Muscle of leg (tissue), 11 donors: ENCODE results near the gene NCR2. TPM values are rescaled to one million over a fixed set of nuclear protein-coding genes. Genes with fewer than 3 reads are reported as not detected.

ENCODE experiments used
- DNase-seq: peaks from one replicate; pipeline ENCODE4 v3.0.0; 2013
- H3K27ac ChIP-seq: one replicate; pipeline ENCODE4 v1.5.1; 2013; ENCODE audit warnings: mild to moderate bottlenecking, low read length, control low read depth
- H3K27me3 ChIP-seq: one replicate; pipeline ENCODE4 v1.6.1; 2013; ENCODE audit warnings: low read length; ENCODE audit not compliant: control insufficient read depth, insufficient read depth
- H3K36me3 ChIP-seq: one replicate; pipeline ENCODE4 v1.6.1; 2013; ENCODE audit warnings: low read length; ENCODE audit not compliant: control insufficient read depth, insufficient read depth
- H3K4me1 ChIP-seq: one replicate; pipeline ENCODE4 v1.6.1; 2013; ENCODE audit warnings: low read length; ENCODE audit not compliant: control insufficient read depth, insufficient read depth
- H3K4me3 ChIP-seq: one replicate; pipeline ENCODE4 v1.5.1; 2013; ENCODE audit warnings: low read length, control low read depth
- H3K9me3 ChIP-seq: replicated peaks from 2 replicates; pipeline ENCODE4 v1.6.1; 2013; ENCODE audit warnings: low read depth, low read length; ENCODE audit not compliant: control insufficient read depth
- WGBS: methylation state at CpG from one replicate; pipeline ENCODE4 v1.1.5; 2013; ENCODE audit warnings: missing lambda C conversion rate; ENCODE audit not compliant: insufficient coverage; 5-methylcytosine and 5-hydroxymethylcytosine counted together
- polyA plus RNA-seq, 8 donors: library from polyadenylated mRNA; unstranded; fragments of 120-200 nt; gene quantifications; one replicate each; pipeline versions ENCODE4 v1.2.1 to v1.2.3, GENCODE V29; 2013; ENCODE audit warnings: inconsistent platforms in 1 of 8, low replicate concordance in 1 of 8; ENCODE audit not compliant: insufficient read length in 8 of 8, insufficient read depth in 1 of 8
- total RNA-seq: library from RNA; stranded (reverse); fragments of 120-200 nt; gene quantifications from one replicate; pipeline ENCODE4 v1.2.4, GENCODE V29; 2013

The NCR2 gene
- total and polyA plus RNA-seq, 9 donors: not detected

- 84% methylated on average over 6 of the region's 7 CpGs for WGBS
- H3K27me3 ChIP-seq: peaks cover 19% of the 10 kb centered on the region
Observed at GRCh38 chr6:41343641-41344187, 8.3 kb downstream of the NCR2 start.

GRCh38 chr6:41344876-41345275 is 9.5 kb downstream of the NCR2 start:
- Histone ChIP-seq H3K36me3 (no peaks in the 10 kb centered on the region), H3K9me3 (peaks cover 6% of the 10 kb centered on the region), H3K27ac (no peak overlapping the region), H3K27me3 (peaks cover 19% of the 10 kb centered on the region), H3K4me1 (no peaks in the 10 kb centered on the region), H3K4me3 (no peak overlapping the region)
- DNase-seq: no peak
- 100% methylated on average over 1 of the region's 3 CpGs for WGBS

More at GRCh38 chr6:41343641-41344187, 8.3 kb downstream of the NCR2 start:
- H3K36me3 ChIP-seq: no peaks in the 10 kb centered on the region
- peaks cover 6% of the 10 kb centered on the region for H3K9me3 ChIP-seq
- H3K27ac ChIP-seq: no peak overlapping the region
- DNase-seq: no peak
- no peaks in the 10 kb centered on the region for H3K4me1 ChIP-seq
- no peak overlapping the region for H3K4me3 ChIP-seq

- peaks cover 6% of the 10 kb centered on the region for H3K9me3 ChIP-seq
- no peak for DNase-seq
- no peak overlapping the region for H3K27ac ChIP-seq
- H3K36me3 ChIP-seq: no peaks in the 10 kb centered on the region
- 82% methylated on average over 8 of the region's 8 CpGs for WGBS
- no peak overlapping the region for H3K4me3 ChIP-seq
- peaks cover 23% of the 10 kb centered on the region for H3K27me3 ChIP-seq
- no peaks in the 10 kb centered on the region for H3K4me1 ChIP-seq
Observed at GRCh38 chr6:41345901-41346300, 10.5 kb downstream of the NCR2 start.

GRCh38 chr6:41346441-41346840 is 11.0 kb downstream of the NCR2 start:
- no peak for DNase-seq
- 72% methylated on average over 2 of the region's 4 CpGs for WGBS
- H3K9me3 ChIP-seq: peaks cover 6% of the 10 kb centered on the region
- no peaks in the 10 kb centered on the region for H3K4me1 ChIP-seq
- peaks cover 20% of the 10 kb centered on the region for H3K27me3 ChIP-seq
- no peak overlapping the region for H3K4me3 ChIP-seq
- no peak overlapping the region for H3K27ac ChIP-seq
- no peaks in the 10 kb centered on the region for H3K36me3 ChIP-seq

- no peak for DNase-seq
- Histone ChIP-seq H3K36me3 (no peaks in the 10 kb centered on the region), H3K9me3 (peaks cover 6% of the 10 kb centered on the region), H3K27ac (no peak overlapping the region), H3K4me1 (no peaks in the 10 kb centered on the region), H3K27me3 (peaks cover 16% of the 10 kb centered on the region), H3K4me3 (no peak overlapping the region)
- WGBS: 93% methylated on average over 3 of the region's 9 CpGs
Observed at GRCh38 chr6:41347378-41348050, 12.1 kb downstream of the NCR2 start.

GRCh38 chr6:41348934-41349333 is 13.5 kb downstream of the NCR2 start:
- peaks cover 17% of the 10 kb centered on the region for H3K27me3 ChIP-seq
- WGBS: no CpG with 5 or more reads among the region's 2 CpGs

GRCh38 chr6:41352396-41352795 is 17.0 kb downstream of the NCR2 start:
- Histone ChIP-seq H3K27me3 (peaks cover 20% of the 10 kb centered on the region), H3K36me3 (no peaks in the 10 kb centered on the region), H3K27ac (no peak overlapping the region), H3K9me3 (peaks cover 6% of the 10 kb centered on the region), H3K4me1 (no peaks in the 10 kb centered on the region), H3K4me3 (no peak overlapping the region)
- no peak for DNase-seq
- WGBS: 40% methylated on average over 1 of the region's 3 CpGs

More at GRCh38 chr6:41348934-41349333, 13.5 kb downstream of the NCR2 start:
- Histone ChIP-seq H3K9me3 (peaks cover 6% of the 10 kb centered on the region), H3K27ac (no peak overlapping the region), H3K4me3 (no peak overlapping the region), H3K36me3 (no peaks in the 10 kb centered on the region), H3K4me1 (no peaks in the 10 kb centered on the region)
- DNase-seq: no peak

GRCh38 chr6:41352907-41353306 is 17.5 kb downstream of the NCR2 start:
- H3K36me3 ChIP-seq: no peaks in the 10 kb centered on the region
- WGBS: 100% methylated on average over 1 of the region's 3 CpGs
- H3K4me1 ChIP-seq: no peaks in the 10 kb centered on the region
- H3K4me3 ChIP-seq: no peak overlapping the region
- DNase-seq: no peak
- no peak overlapping the region for H3K27ac ChIP-seq
- H3K27me3 ChIP-seq: peaks cover 20% of the 10 kb centered on the region
- peaks cover 6% of the 10 kb centered on the region for H3K9me3 ChIP-seq

GRCh38 chr6:41353333-41353732 is 17.9 kb downstream of the NCR2 start:
- Histone ChIP-seq H3K9me3 (peaks cover 2% of the 10 kb centered on the region), H3K36me3 (no peaks in the 10 kb centered on the region), H3K4me3 (no peak overlapping the region), H3K27me3 (peaks cover 20% of the 10 kb centered on the region), H3K27ac (no peak overlapping the region), H3K4me1 (no peaks in the 10 kb centered on the region)
- 51% methylated on average over 2 of the region's 3 CpGs for WGBS
- DNase-seq: no peak

GRCh38 chr6:41355952-41356351 is 20.5 kb downstream of the NCR2 start:
- Histone ChIP-seq H3K27me3 (peaks cover 16% of the 10 kb centered on the region), H3K4me1 (no peaks in the 10 kb centered on the region), H3K4me3 (no peak overlapping the region), H3K27ac (no peak overlapping the region), H3K9me3 (peaks cover 9% of the 10 kb centered on the region), H3K36me3 (no peaks in the 10 kb centered on the region)
- no peak for DNase-seq
- 86% methylated on average over 1 of the region's 4 CpGs for WGBS
